Peyer's patch (tissue), 4 donors: ENCODE measurements around the gene TMC1. TPM values are rescaled to one million over a fixed set of nuclear protein-coding genes. Genes with fewer than 3 reads are reported as not detected.

ENCODE experiments used
- DNase-seq, 3 donors: peaks; one replicate each; pipeline ENCODE4 v3.0.0-alpha.2; 2017 to 2019
- H3K27ac ChIP-seq, 4 donors: fragments of 200-600 bp; sonication (generic); one replicate each; pipeline ENCODE4 v1.5.1; 2016 to 2019
- H3K27me3 ChIP-seq, 2 donors: fragments of 200-600 bp; sonication (generic); one replicate each; pipeline ENCODE4 v1.5.1; 2019
- H3K36me3 ChIP-seq, 3 donors: fragments of 200-600 bp; sonication (generic); one replicate each; pipeline ENCODE4 v1.5.1; 2016 to 2019
- H3K4me1 ChIP-seq, 4 donors: fragments of 200-600 bp; sonication (generic); one replicate each; pipeline ENCODE4 v1.5.1; 2016 to 2019
- H3K4me3 ChIP-seq, 4 donors: fragments of 200-600 bp; sonication (generic); 1 replicate in 3 of 4; 2 replicates in 1 of 4; pipeline ENCODE4 v1.5.1; 2016 to 2019; ENCODE audit warnings: mild to moderate bottlenecking in 1 of 4
- H3K9me3 ChIP-seq, 4 donors: fragments of 200-600 bp; sonication (generic); one replicate each; pipeline ENCODE4 v1.5.1; 2016 to 2019; ENCODE audit warnings: mild to moderate bottlenecking in 1 of 4
- POLR2A ChIP-seq, 2 donors: fragments of 450-650 bp; IDR thresholded peaks; one replicate each; pipeline ENCODE4 v1.5.1; 2017; ENCODE audit warnings: antibody characterized with exemption in 2 of 2, mild to moderate bottlenecking in 2 of 2, moderate library complexity in 2 of 2
- total RNA-seq, 4 donors: library from RNA; depleted of rRNA; stranded (reverse); fragments of >200 nt; gene quantifications; one replicate each; pipeline ENCODE4 v1.1.0, GENCODE V29; 2016
- TF ChIP-seq, protein P1 (sequence below), 6 experiments: fragments of 450-650 bp in 4 of 6; fragments of 200-600 bp in 2 of 6; sonication (generic) in 1 of 6; IDR thresholded peaks; one replicate each; pipeline ENCODE4 v1.5.1; 2017 to 2019; ENCODE audit warnings: antibody characterized with exemption in 6 of 6, mild to moderate bottlenecking in 3 of 6, moderate library complexity in 1 of 6

Gene TMC1
- total RNA-seq, 4 donors from 2014 or later: not detected

DNA sequence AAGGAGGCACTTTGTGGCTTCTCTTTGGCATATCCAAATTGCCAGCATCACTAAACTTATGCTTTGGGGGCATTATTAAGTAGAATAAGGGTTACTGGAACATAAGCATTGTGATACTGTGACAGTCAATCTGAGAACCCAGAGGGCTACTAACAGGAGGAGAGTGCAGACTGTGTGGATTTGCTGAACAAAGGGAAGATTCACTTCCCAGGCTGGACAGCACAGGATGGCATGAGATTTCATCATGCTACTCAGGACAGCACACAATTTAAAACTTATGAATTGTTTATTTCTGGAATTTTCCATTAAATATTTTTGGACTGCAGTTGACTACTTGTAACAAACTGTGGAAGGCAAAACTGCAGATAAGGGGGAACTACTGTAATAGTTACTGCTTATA lies 212.5 kb downstream of the TMC1 start:
- Histone ChIP-seq H3K4me3 (no peak overlapping the region), H3K27me3 (no peaks in the 10 kb centered on the region), H3K4me1 (no peaks in the 10 kb centered on the region), H3K9me3 (no peaks in the 10 kb centered on the region), H3K27ac (no peak overlapping the region), H3K36me3 (no peaks in the 10 kb centered on the region)
- TF ChIP-seq POLR2A (IDR thresholded peaks at IDR 0.05): no peak
- TF ChIP-seq, protein P1, sequence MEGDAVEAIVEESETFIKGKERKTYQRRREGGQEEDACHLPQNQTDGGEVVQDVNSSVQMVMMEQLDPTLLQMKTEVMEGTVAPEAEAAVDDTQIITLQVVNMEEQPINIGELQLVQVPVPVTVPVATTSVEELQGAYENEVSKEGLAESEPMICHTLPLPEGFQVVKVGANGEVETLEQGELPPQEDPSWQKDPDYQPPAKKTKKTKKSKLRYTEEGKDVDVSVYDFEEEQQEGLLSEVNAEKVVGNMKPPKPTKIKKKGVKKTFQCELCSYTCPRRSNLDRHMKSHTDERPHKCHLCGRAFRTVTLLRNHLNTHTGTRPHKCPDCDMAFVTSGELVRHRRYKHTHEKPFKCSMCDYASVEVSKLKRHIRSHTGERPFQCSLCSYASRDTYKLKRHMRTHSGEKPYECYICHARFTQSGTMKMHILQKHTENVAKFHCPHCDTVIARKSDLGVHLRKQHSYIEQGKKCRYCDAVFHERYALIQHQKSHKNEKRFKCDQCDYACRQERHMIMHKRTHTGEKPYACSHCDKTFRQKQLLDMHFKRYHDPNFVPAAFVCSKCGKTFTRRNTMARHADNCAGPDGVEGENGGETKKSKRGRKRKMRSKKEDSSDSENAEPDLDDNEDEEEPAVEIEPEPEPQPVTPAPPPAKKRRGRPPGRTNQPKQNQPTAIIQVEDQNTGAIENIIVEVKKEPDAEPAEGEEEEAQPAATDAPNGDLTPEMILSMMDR (IDR thresholded peaks at IDR 0.05): no peak
- no peak for DNase-seq

DNA sequence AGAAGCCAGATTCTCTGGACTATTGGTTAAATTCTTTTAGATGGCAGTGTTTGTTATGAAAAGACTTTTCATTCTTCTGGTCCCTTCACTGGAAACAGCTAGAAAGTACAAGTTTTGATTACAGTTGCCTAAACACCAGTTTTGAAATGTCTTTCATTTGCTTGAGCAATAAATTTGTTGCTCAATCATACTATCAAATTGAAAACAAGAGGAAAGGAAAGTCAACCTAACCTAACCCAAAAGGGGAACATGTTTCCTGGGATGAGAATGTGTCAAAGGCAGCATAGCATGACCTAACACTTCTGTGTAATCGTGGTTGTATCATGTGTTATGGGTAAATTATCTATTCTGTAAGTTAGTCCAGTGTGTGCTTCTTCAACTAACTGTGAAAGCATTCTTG lies 213.2 kb downstream of the TMC1 start:
- H3K4me3 ChIP-seq: no peak overlapping the region
- H3K27me3 ChIP-seq: no peaks in the 10 kb centered on the region
- TF ChIP-seq POLR2A (IDR thresholded peaks at IDR 0.05): no peak
- TF ChIP-seq, protein P1 (IDR thresholded peaks at IDR 0.05): no peak
- no peak for DNase-seq
- no peaks in the 10 kb centered on the region for H3K9me3 ChIP-seq
- H3K4me1 ChIP-seq: no peaks in the 10 kb centered on the region
- H3K36me3 ChIP-seq: no peaks in the 10 kb centered on the region
- no peak overlapping the region for H3K27ac ChIP-seq

DNA sequence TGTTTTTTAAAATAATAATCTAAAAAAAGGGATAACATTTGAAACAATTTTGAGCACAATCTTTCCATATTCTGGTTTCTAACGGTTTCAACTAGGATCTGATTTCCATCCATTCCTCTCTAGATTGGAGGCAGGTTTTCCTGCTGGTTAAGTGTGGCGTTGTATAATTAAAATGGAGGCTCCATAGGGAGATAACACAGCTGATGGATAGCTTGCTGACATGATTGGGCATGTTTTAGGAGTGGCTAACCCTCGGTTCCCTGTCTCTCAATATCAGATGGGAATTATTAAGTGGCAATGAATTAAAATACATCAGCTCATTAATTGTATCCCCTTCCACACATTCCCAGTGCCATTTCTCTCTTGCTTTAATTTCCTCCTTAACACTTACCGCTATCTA lies 222.4 kb downstream of the TMC1 start:
- Histone ChIP-seq H3K4me3 (no peak overlapping the region), H3K9me3 (no peaks in the 10 kb centered on the region), H3K4me1 (no peaks in the 10 kb centered on the region), H3K27ac (no peak overlapping the region), H3K27me3 (no peaks in the 10 kb centered on the region), H3K36me3 (no peaks in the 10 kb centered on the region)
- TF ChIP-seq, protein P1 (IDR thresholded peaks at IDR 0.05): no peak
- no peak for TF ChIP-seq POLR2A (IDR thresholded peaks at IDR 0.05)
- DNase-seq: no peak

DNA sequence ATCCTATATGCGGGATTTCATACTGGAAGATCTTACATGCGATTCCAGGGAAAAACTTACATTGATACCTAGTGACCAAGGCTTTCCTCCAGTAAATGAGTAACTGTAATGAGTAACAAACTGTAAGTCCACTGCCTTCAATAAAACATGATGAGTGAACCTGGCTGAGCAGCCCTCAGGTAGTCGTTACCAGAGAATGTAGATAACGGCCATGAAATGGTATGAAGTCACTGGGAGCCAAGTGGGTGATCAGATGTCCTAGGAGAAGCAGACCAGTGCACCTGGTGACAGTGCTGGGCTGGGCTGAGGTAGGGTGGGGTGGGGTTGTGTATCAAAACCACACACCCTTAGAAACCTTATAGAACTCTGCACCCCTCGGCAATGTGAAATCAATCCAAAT lies 227.9 kb downstream of the TMC1 start:
- no peaks in the 10 kb centered on the region for H3K36me3 ChIP-seq
- no peaks in the 10 kb centered on the region for H3K4me1 ChIP-seq
- TF ChIP-seq, protein P1 (IDR thresholded peaks at IDR 0.05): no peak
- TF ChIP-seq POLR2A (IDR thresholded peaks at IDR 0.05): no peak
- no peak overlapping the region for H3K27ac ChIP-seq
- no peaks in the 10 kb centered on the region for H3K27me3 ChIP-seq
- H3K4me3 ChIP-seq: no peak overlapping the region
- DNase-seq: peak in 2 of 3 donors; percentile 53 to 63
- no peaks in the 10 kb centered on the region for H3K9me3 ChIP-seq

DNA sequence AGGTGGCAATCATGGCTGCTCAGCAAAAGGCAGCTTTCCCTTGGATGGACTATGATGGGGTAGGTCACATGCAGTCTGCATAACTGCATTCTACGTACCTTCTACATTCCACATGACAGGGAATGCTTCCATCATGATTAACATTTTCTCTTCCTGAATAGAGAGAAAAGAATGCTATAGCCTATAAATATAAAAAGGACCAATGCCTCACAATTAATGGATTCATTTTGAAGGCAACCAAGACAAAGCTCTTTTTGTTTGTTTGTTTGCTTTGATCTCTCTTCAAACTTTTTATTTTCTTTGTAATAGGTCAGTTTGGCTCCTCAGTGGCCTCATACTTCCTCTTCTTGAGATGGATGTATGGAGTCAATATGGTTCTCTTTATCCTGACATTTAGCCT lies 230.1 kb downstream of the TMC1 start:
- Histone ChIP-seq H3K27me3 (no peaks in the 10 kb centered on the region), H3K27ac (no peak overlapping the region), H3K9me3 (no peaks in the 10 kb centered on the region), H3K36me3 (no peaks in the 10 kb centered on the region), H3K4me3 (no peak overlapping the region), H3K4me1 (no peaks in the 10 kb centered on the region)
- DNase-seq: no peak
- TF ChIP-seq, protein P1 (IDR thresholded peaks at IDR 0.05): no peak
- no peak for TF ChIP-seq POLR2A (IDR thresholded peaks at IDR 0.05)

DNA sequence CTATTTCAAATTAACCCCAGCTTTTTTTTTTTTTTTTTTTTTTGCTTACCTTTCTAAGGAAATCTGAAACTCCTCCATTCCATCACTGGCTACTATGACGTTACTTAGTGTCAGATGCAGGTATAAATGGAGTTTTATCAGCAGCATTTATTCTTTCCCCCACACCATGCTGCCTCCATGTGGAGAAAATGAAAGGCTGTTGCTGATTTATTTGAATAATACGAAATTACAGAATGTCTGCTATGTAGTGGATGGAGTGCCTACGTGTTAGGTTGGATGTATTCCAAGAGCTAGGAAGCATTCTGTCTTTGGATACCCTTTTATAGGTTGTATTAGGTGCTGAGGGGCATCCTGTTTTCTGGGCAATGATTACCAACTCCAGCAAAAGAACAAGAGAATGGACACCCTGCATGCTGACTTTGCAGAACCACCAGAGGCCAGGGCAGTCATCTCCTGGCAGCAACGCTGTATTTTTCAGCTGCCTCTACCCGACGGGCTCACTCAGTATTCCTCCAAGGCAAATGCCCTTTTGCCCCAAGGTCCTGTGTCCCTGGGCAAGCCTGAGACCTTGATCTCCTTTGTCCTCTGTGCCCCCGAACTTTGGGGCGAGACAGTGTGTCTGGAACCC lies 232.0 kb downstream of the TMC1 start:
- Histone ChIP-seq H3K9me3 (no peaks in the 10 kb centered on the region), H3K27ac (peak overlapping the region in 1 of 4 donors; percentile 39), H3K27me3 (no peaks in the 10 kb centered on the region), H3K36me3 (no peaks in the 10 kb centered on the region), H3K4me1 (no peaks in the 10 kb centered on the region), H3K4me3 (no peak overlapping the region)
- no peak for TF ChIP-seq POLR2A (IDR thresholded peaks at IDR 0.05)
- TF ChIP-seq, protein P1 (IDR thresholded peaks at IDR 0.05): peak in 4 of 6 experiments; percentile 6 to 59 (median 48)
- peak in 1 of 3 donors; percentile 45 for DNase-seq
